Panc1 (cell line): ENCODE data around the gene HES2.

Source experiments
- CTCF ChIP-seq: fragments of 450-650 bp; IDR thresholded peaks from 2 replicates; pipeline ENCODE4 v1.5.1; 2017; ENCODE audit warnings: mild to moderate bottlenecking
- POLR2AphosphoS5 ChIP-seq: IDR thresholded peaks from 2 replicates; pipeline ENCODE4 v1.6.1; 2012; ENCODE audit warnings: mild to moderate bottlenecking, low read depth, low read length, moderate library complexity
- REST ChIP-seq, 2 experiments: IDR thresholded peaks; 2 replicates each; pipeline ENCODE4 v1.6.1; 2011 to 2012; ENCODE audit warnings: low read depth in 2 of 2, control low read depth in 1 of 2, low read length in 1 of 2, mild to moderate bottlenecking in 1 of 2, moderate library complexity in 1 of 2; ENCODE audit not compliant: insufficient read depth in 1 of 2
- SIN3A ChIP-seq: IDR thresholded peaks from 2 replicates; pipeline ENCODE4 v1.6.1; 2012; ENCODE audit warnings: low read depth, mild to moderate bottlenecking, low read length, moderate library complexity, borderline replicate concordance; ENCODE audit not compliant: insufficient read depth
- TCF7L2 ChIP-seq: IDR thresholded peaks from 2 replicates; pipeline ENCODE4 v1.6.1; 2011; ENCODE audit warnings: mild to moderate bottlenecking, low read depth, low read length, inconsistent platforms

DNA sequence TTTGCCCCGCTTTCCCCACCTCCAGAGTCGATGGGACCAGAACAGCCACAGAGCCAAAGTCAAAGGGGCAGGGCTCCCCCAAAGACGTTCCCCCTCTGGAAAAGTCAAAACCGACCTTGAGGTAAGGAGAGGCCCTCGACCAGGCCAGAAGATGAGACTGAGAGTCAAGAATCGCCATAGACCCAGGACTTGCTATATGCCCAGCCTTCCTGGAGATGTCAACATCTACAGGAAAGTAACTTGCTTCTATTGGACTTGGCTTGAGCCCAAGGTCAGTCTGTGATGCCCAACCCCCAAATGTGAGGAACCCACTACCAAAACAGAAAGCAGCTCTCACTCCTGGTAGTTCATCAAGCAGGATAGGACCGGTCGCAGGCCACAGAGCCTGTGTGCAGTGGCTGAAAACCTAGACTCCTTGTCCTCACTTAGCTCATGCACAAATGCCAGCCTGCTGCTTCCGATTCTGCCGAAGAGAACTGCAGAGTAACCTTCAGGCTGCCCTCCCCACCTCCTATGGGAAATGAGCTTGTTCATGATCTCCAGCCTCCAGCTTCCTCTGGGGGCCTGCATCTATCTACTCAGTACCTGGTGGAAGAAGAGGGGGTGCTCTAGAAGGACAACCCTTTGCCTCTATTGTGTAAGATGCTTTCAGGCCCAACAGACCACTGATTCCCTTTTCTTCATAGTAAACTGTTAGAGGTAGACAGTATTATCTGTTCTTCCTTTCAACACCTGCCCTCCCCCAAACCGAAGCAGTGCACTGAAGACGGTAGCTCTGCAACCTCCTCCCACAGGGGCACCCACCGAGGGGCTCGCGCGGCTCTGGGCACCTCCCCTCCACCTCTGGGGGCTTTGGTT is 27.5 kb downstream of the HES2 start:
- TF ChIP-seq CTCF = no peak
- no peak for TF ChIP-seq POLR2AphosphoS5
- no peak for TF ChIP-seq REST (IDR thresholded peaks at IDR 0.05; ENCODE audit: insufficient read depth in 1 of 2, low read depth in 2 of 2, low read length in 1 of 2)
- no peak for TF ChIP-seq SIN3A
- no peak for TF ChIP-seq TCF7L2
